IMR-90 (cell line): ENCODE results near the gene PPP1CB. TPM values are rescaled to one million over a fixed set of nuclear protein-coding genes. Genes with fewer than 3 reads are reported as not detected.

Source experiments
- ATAC-seq: fragments of 200-7000 bp; cut with Tn5 transposase; 2 replicates; pipeline ENCODE4 v1.9.1; 2020; ENCODE audit warnings: low read depth, mild to moderate bottlenecking, moderate library complexity
- BruUV-seq: library from RNA; stranded (reverse); fragments of 400-500 nt; replicated peaks from 2 replicates; lab custom pipeline; 2021; lab: Mats Ljungman, UMichigan
- CTCF ChIA-PET: fragments of 300-600 bp; formaldehyde crosslinking; extraction: SDS; loops from one replicate; lab custom pipeline; 2021; ENCODE audit warnings: antibody characterized with exemption; lab: Yijun Ruan, JAX
- POLR2A ChIA-PET: fragments of 300-600 bp; sonication (Branson Sonifier 250); formaldehyde crosslinking; loops from one replicate; lab custom pipeline; 2022; ENCODE audit warnings: antibody characterized with exemption; ENCODE audit not compliant: unreplicated experiment; lab: Charles Lee
- DNase-seq: peaks from one replicate; pipeline ENCODE4 v3.0.0; 2013
- H2AFZ ChIP-seq: replicated peaks from 2 replicates; pipeline ENCODE3; 2013; ENCODE audit warnings: low read length, mild to moderate bottlenecking; ENCODE audit not compliant: poor library complexity
- H2AK5ac ChIP-seq: 2 replicates; pipeline ENCODE4 v1.6.1; 2013; ENCODE audit warnings: low read depth, low read length, inconsistent platforms
- H2AK9ac ChIP-seq: replicated peaks from 2 replicates; pipeline ENCODE3; 2013; ENCODE audit warnings: mild to moderate bottlenecking, low read depth, low read length, moderate library complexity; ENCODE audit not compliant: poor library complexity
- H2BK120ac ChIP-seq: 2 replicates; pipeline ENCODE4 v1.6.1; 2013; ENCODE audit warnings: low read depth, low read length, inconsistent platforms
- H2BK15ac ChIP-seq: 3 replicates; pipeline ENCODE4 v1.6.1; 2013; ENCODE audit warnings: low read depth, low read length, inconsistent platforms
- H2BK20ac ChIP-seq: 2 replicates; pipeline ENCODE4 v1.6.1; 2013; ENCODE audit warnings: low read depth, mild to moderate bottlenecking, inconsistent platforms, low read length, moderate library complexity
- H2BK5ac ChIP-seq: 2 replicates; pipeline ENCODE4 v1.6.1; 2013; ENCODE audit warnings: mild to moderate bottlenecking, low read depth, low read length, inconsistent platforms; ENCODE audit not compliant: poor library complexity, severe bottlenecking
- H3K14ac ChIP-seq: replicated peaks from 2 replicates; pipeline ENCODE4 v1.6.1; 2013; ENCODE audit warnings: low read depth, low read length, inconsistent platforms
- H3K18ac ChIP-seq: 2 replicates; pipeline ENCODE4 v1.6.1; 2013; ENCODE audit warnings: low read depth, low read length, control low read depth
- H3K23ac ChIP-seq: 2 replicates; pipeline ENCODE4 v1.6.1; 2013; ENCODE audit warnings: low read depth, low read length, inconsistent platforms
- H3K27ac ChIP-seq: 2 replicates; pipeline ENCODE4 v1.5.1; 2013; ENCODE audit warnings: mild to moderate bottlenecking, control low read depth, low read length; ENCODE audit not compliant: insufficient read depth
- H3K27me3 ChIP-seq: 2 replicates; pipeline ENCODE4 v1.6.1; 2013; ENCODE audit warnings: low read length; ENCODE audit not compliant: control insufficient read depth, insufficient read depth
- H3K36me3 ChIP-seq: 2 replicates; pipeline ENCODE4 v1.6.1; 2013; ENCODE audit warnings: low read length, mixed read lengths; ENCODE audit not compliant: control insufficient read depth, insufficient read depth
- H3K4ac ChIP-seq: 2 replicates; pipeline ENCODE4 v1.6.1; 2013; ENCODE audit warnings: low read depth, low read length, inconsistent platforms
- H3K4me1 ChIP-seq: 2 replicates; pipeline ENCODE4 v1.6.1; 2013; ENCODE audit warnings: low read length, mixed read lengths; ENCODE audit not compliant: control insufficient read depth, insufficient read depth
- H3K4me2 ChIP-seq: 2 replicates; pipeline ENCODE4 v1.6.1; 2013; ENCODE audit warnings: low read depth, mild to moderate bottlenecking, control low read depth, low read length, moderate library complexity
- H3K4me3 ChIP-seq: 2 replicates; pipeline ENCODE4 v1.5.1; 2013; ENCODE audit warnings: low read depth, mild to moderate bottlenecking, control low read depth, low read length, moderate library complexity; ENCODE audit not compliant: insufficient read depth
- H3K56ac ChIP-seq: 2 replicates; pipeline ENCODE4 v1.6.1; 2013; ENCODE audit warnings: low read length, inconsistent platforms; ENCODE audit not compliant: insufficient read depth; ENCODE audit errors: extremely low read depth
- H3K79me1 ChIP-seq, 2 experiments: 2 replicates each; pipeline ENCODE4 v1.6.1; 2013; ENCODE audit warnings: low read length in 2 of 2, inconsistent platforms in 1 of 2, low read depth in 1 of 2
- H3K9ac ChIP-seq: 2 replicates; pipeline ENCODE4 v1.6.1; 2013; ENCODE audit warnings: low read depth, low read length, control low read depth
- H3K9me1 ChIP-seq: 2 replicates; pipeline ENCODE4 v1.6.1; 2013; ENCODE audit warnings: low read length, inconsistent platforms; ENCODE audit not compliant: insufficient read depth
- H3K9me3 ChIP-seq: 2 replicates; pipeline ENCODE4 v1.6.1; 2013; ENCODE audit warnings: low read length; ENCODE audit not compliant: control insufficient read depth, insufficient read depth
- H4K20me1 ChIP-seq: 2 replicates; pipeline ENCODE4 v1.6.1; 2013; ENCODE audit warnings: low read length, inconsistent platforms; ENCODE audit not compliant: insufficient read depth
- H4K5ac ChIP-seq: 2 replicates; pipeline ENCODE4 v1.6.1; 2013; ENCODE audit warnings: mild to moderate bottlenecking, low read depth, low read length, control low read depth
- H4K8ac ChIP-seq, 2 experiments: 2 replicates each; pipeline ENCODE4 v1.6.1; 2013; ENCODE audit warnings: low read depth in 2 of 2, low read length in 2 of 2, control low read depth in 1 of 2, inconsistent platforms in 1 of 2
- H4K91ac ChIP-seq: 2 replicates; pipeline ENCODE4 v1.6.1; 2013; ENCODE audit warnings: low read depth, low read length, inconsistent platforms; ENCODE audit not compliant: insufficient read depth
- CEBPB ChIP-seq: IDR thresholded peaks from 2 replicates; pipeline ENCODE4 v1.6.1; 2012; ENCODE audit warnings: low read depth, low read length, improper control_type of control experiment
- CHD1 ChIP-seq: IDR thresholded peaks from 2 replicates; pipeline ENCODE4 v1.6.1; 2012; ENCODE audit warnings: low read depth, low read length, improper control_type of control experiment
- ELK1 ChIP-seq: fragments of 150-350 bp; IDR thresholded peaks from 2 replicates; pipeline ENCODE4 v1.6.1; 2016; ENCODE audit warnings: low read depth, mild to moderate bottlenecking, low read length, moderate library complexity, borderline replicate concordance
- MAFK ChIP-seq: IDR thresholded peaks from 2 replicates; pipeline ENCODE4 v1.6.1; 2012; ENCODE audit warnings: low read depth, low read length, improper control_type of control experiment
- MAZ ChIP-seq: IDR thresholded peaks from 2 replicates; pipeline ENCODE4 v1.6.1; 2012; ENCODE audit warnings: low read depth, mild to moderate bottlenecking, low read length, improper control_type of control experiment, moderate library complexity, borderline replicate concordance
- MXI1 ChIP-seq: IDR thresholded peaks from 2 replicates; pipeline ENCODE4 v1.6.1; 2012; ENCODE audit warnings: low read depth, mild to moderate bottlenecking, low read length, moderate library complexity, borderline replicate concordance
- NFE2L2 ChIP-seq: fragments of 150-350 bp; IDR thresholded peaks from 2 replicates; pipeline ENCODE4 v1.6.1; 2016; ENCODE audit warnings: low read depth, mild to moderate bottlenecking, low read length
- SMC3 ChIP-seq: fragments of 150-350 bp; IDR thresholded peaks from 2 replicates; pipeline ENCODE4 v1.6.1; 2016; ENCODE audit warnings: low read depth, mild to moderate bottlenecking, antibody characterized with exemption, low read length, moderate library complexity
- USF2 ChIP-seq: fragments of 150-350 bp; IDR thresholded peaks from 2 replicates; pipeline ENCODE4 v1.6.1; 2017; ENCODE audit warnings: mild to moderate bottlenecking, antibody characterized with exemption, low read length, low read depth
- WGBS, 2 experiments: methylation state at CpG; one replicate each; pipeline versions ENCODE4 v1.1.5 to v1.1.7; 2013; ENCODE audit warnings: missing lambda C conversion rate in 2 of 2; ENCODE audit not compliant: insufficient read length in 1 of 2; ENCODE audit errors: extremely low coverage in 2 of 2; 5-methylcytosine and 5-hydroxymethylcytosine counted together
- dilution Hi-C: fragments of 300-500 bp; cut with HindIII; formaldehyde crosslinking; loops from one replicate; pipeline ENCODE4 v1.14.3; 2018; ENCODE audit warnings: low sequenced_read_pairs; ENCODE audit not compliant: unreplicated experiment
- in situ Hi-C: fragments of 300-500 bp; cut with MboI; formaldehyde crosslinking; loops from 3 replicates; pipeline ENCODE4 v1.14.3; 2019; ENCODE audit warnings: low sequenced_read_pairs, inconsistent platforms, mixed read lengths
- intact Hi-C: fragments of 100-400 bp; cut with micrococcal nuclease; formaldehyde crosslinking; loops from 2 replicates; pipeline ENCODE4 v1.10.0; 2022
- polyA plus RNA-seq, 3 experiments: library from polyadenylated mRNA; depleted of rRNA; stranded (reverse); fragments of >200 nt; gene quantifications; 2 replicates each; pipeline ENCODE4 v1.2.3, GENCODE V29; 2012; ENCODE audit warnings: low replicate concordance in 1 of 3
- total RNA-seq: library from RNA; depleted of rRNA; stranded (reverse); fragments of >200 nt; gene quantifications from 2 replicates; pipeline ENCODE4 v1.2.3, GENCODE V29; 2012
- TF ChIP-seq, protein P1 (sequence below): conservative IDR thresholded peaks from 2 replicates; pipeline ENCODE4 v1.5.1; 2012; ENCODE audit warnings: mild to moderate bottlenecking, low read depth, low read length, improper control_type of control experiment

The PPP1CB gene
- total and polyA plus RNA-seq, 2 of the 4 experiments (the other 2 are of a cell fraction), result 37.7 to 111 TPM

DNA sequence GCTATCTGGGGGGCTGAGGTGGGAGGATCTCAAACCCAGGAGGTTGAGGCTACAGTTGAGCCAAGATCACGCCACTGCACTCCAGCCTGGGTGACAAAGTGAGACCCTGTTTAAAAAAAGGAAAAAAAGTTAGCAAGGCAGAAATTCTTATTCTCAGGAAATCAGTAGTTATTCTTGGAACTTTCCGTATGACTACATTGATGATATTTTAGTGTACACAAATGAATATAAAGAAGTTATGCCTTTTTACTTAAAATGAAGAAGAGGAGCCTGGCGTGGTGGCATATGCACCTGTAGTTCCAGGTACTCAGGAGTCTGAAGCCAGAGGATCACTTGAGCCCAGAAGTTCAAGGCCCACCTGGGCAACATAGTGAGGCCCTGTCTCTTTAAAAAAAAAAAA is 66.4 kb downstream of the PPP1CB start:
- Histone ChIP-seq H3K23ac (no peak overlapping the region), H3K14ac (no peak overlapping the region), H2AK9ac (no peak overlapping the region), H4K5ac (no peak overlapping the region), H3K9me3 (no peaks in the 10 kb centered on the region), H4K8ac (no peak overlapping the region), H3K79me1 (no peaks in the 10 kb centered on the region), H4K91ac (no peak overlapping the region), H2BK120ac (no peak overlapping the region), H3K27me3 (no peaks in the 10 kb centered on the region), H3K4me1 (no peaks in the 10 kb centered on the region), H3K56ac (no peak overlapping the region), H3K9ac (no peak overlapping the region), H2AFZ (no peak overlapping the region), H2AK5ac (no peak overlapping the region), H2BK15ac (no peak overlapping the region), H3K18ac (no peak overlapping the region), H3K4me3 (no peak overlapping the region), H3K9me1 (no peaks in the 10 kb centered on the region), H3K4me2 (no peak overlapping the region), H4K20me1 (no peaks in the 10 kb centered on the region), H3K36me3 (no peaks in the 10 kb centered on the region), H3K27ac (no peak overlapping the region), H2BK5ac (no peak overlapping the region), H3K4ac (no peak overlapping the region), H2BK20ac (no peak overlapping the region)
- ATAC-seq (no peak), DNase-seq (no peak)
- CTCF ChIA-PET, result no interaction called here
- POLR2A ChIA-PET, result no interaction called here
- no TSS peak for BruUV-seq
- TF ChIP-seq MAZ, result no peak
- TF ChIP-seq, protein P1, sequence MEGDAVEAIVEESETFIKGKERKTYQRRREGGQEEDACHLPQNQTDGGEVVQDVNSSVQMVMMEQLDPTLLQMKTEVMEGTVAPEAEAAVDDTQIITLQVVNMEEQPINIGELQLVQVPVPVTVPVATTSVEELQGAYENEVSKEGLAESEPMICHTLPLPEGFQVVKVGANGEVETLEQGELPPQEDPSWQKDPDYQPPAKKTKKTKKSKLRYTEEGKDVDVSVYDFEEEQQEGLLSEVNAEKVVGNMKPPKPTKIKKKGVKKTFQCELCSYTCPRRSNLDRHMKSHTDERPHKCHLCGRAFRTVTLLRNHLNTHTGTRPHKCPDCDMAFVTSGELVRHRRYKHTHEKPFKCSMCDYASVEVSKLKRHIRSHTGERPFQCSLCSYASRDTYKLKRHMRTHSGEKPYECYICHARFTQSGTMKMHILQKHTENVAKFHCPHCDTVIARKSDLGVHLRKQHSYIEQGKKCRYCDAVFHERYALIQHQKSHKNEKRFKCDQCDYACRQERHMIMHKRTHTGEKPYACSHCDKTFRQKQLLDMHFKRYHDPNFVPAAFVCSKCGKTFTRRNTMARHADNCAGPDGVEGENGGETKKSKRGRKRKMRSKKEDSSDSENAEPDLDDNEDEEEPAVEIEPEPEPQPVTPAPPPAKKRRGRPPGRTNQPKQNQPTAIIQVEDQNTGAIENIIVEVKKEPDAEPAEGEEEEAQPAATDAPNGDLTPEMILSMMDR, result no peak
- no peak for TF ChIP-seq SMC3
- no peak for TF ChIP-seq ELK1
- TF ChIP-seq USF2, result no peak
- TF ChIP-seq CEBPB, result no peak
- no peak for TF ChIP-seq MXI1
- no peak for TF ChIP-seq CHD1
- TF ChIP-seq NFE2L2, result no peak
- TF ChIP-seq MAFK, result no peak
- no CpG with 5 or more reads among the region's 3 CpGs for WGBS, 2 experiments
- dilution Hi-C loops (no loop called here), in situ Hi-C loops (no loop called here), intact Hi-C loops (no loop called here)
